ENCODE measurements around the gene NCF4.

NCF4 gene

DNA sequence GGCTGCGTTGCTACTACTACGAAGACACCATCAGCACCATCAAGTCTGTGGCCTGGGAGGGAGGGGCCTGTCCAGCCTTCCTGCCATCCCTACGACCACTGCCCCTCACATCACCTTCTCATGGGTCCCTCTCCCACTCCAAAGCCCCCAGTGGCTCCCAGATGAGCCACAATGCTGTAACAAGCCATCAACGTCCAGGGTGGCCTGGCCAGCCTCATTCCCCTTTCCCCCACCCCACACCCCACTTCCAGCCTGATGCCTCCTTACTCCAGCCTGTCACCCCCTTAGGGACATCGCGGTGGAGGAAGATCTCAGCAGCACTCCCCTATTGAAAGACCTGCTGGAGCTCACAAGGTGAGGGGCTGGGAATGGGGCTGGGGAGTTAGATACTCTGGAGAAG lies 14.9 kb downstream of the NCF4 start:
- H3K4me3 ChIP-seq (ENCODE audit: low read length in 2 of 2) = no peak overlapping the region
- H3K27ac ChIP-seq (ENCODE audit: low read length) = no peak overlapping the region
- no peaks in the 10 kb centered on the region for H3K36me3 ChIP-seq (ENCODE audit: control insufficient read depth in 2 of 2, insufficient read depth in 2 of 2, low read length in 2 of 2)
- H3K9ac ChIP-seq (ENCODE audit: low read length in 2 of 2) = no peak overlapping the region
- H3K4me1 ChIP-seq (ENCODE audit: control insufficient read depth, insufficient read depth, low read length) = peaks cover 4% of the 10 kb centered on the region
- peaks cover 4 to 6% of the 10 kb centered on the region in 2 donors for H3K27me3 ChIP-seq (ENCODE audit: control insufficient read depth in 1 of 2, insufficient read depth in 2 of 2, low read length in 2 of 2)
- H3K9me3 ChIP-seq (ENCODE audit: control insufficient read depth in 2 of 2, low read length in 2 of 2) = peaks cover under 1 to 3% of the 10 kb centered on the region in 2 donors

DNA sequence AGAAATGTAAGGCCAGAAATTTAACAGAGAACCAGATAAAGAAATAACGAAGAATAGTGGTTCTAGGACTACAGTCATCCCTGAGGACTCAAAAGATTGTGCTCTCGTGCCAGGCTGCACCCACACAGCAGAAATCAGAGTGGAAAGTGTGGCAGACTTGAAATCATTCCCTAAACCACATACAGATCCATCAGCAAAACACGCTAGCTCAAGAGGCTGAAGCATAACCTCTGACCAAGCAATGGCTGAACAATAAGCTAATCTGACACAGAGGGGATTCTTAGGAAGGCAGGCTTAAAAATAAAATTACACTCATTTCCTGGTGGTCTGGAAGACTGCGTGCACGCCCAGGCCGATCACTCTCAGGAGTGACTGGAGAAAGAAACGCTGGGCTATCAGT lies 19.0 kb downstream of the NCF4 start:
- no peak overlapping the region for H3K27ac ChIP-seq (ENCODE audit: low read length)
- H3K4me3 ChIP-seq (ENCODE audit: low read length in 2 of 2) = no peak overlapping the region
- H3K9me3 ChIP-seq (ENCODE audit: control insufficient read depth in 2 of 2, low read length in 2 of 2) = peaks cover 6 to 17% of the 10 kb centered on the region in 2 donors
- H3K36me3 ChIP-seq (ENCODE audit: control insufficient read depth in 2 of 2, insufficient read depth in 2 of 2, low read length in 2 of 2) = no peaks in the 10 kb centered on the region
- no peaks in the 10 kb centered on the region for H3K4me1 ChIP-seq (ENCODE audit: control insufficient read depth, insufficient read depth, low read length)
- H3K27me3 ChIP-seq (ENCODE audit: control insufficient read depth in 1 of 2, insufficient read depth in 2 of 2, low read length in 2 of 2) = peaks cover 3 to 5% of the 10 kb centered on the region in 2 donors
- H3K9ac ChIP-seq (ENCODE audit: low read length in 2 of 2) = no peak overlapping the region

- H3K9me3 ChIP-seq (ENCODE audit: control insufficient read depth in 2 of 2, low read length in 2 of 2) = peaks cover 6 to 17% of the 10 kb centered on the region in 2 donors
- H3K9ac ChIP-seq (ENCODE audit: low read length in 2 of 2) = no peak overlapping the region
- H3K27me3 ChIP-seq (ENCODE audit: control insufficient read depth in 1 of 2, insufficient read depth in 2 of 2, low read length in 2 of 2) = peaks cover 3 to 10% of the 10 kb centered on the region in 2 donors
- H3K27ac ChIP-seq (ENCODE audit: low read length) = no peak overlapping the region
- no peaks in the 10 kb centered on the region for H3K36me3 ChIP-seq (ENCODE audit: control insufficient read depth in 2 of 2, insufficient read depth in 2 of 2, low read length in 2 of 2)
- H3K4me3 ChIP-seq (ENCODE audit: low read length in 2 of 2) = no peak overlapping the region
- no peaks in the 10 kb centered on the region for H3K4me1 ChIP-seq (ENCODE audit: control insufficient read depth, insufficient read depth, low read length)
These were observed 20.9 kb downstream of the NCF4 start for GRCh38 chr22:36881504-36882245.

DNA sequence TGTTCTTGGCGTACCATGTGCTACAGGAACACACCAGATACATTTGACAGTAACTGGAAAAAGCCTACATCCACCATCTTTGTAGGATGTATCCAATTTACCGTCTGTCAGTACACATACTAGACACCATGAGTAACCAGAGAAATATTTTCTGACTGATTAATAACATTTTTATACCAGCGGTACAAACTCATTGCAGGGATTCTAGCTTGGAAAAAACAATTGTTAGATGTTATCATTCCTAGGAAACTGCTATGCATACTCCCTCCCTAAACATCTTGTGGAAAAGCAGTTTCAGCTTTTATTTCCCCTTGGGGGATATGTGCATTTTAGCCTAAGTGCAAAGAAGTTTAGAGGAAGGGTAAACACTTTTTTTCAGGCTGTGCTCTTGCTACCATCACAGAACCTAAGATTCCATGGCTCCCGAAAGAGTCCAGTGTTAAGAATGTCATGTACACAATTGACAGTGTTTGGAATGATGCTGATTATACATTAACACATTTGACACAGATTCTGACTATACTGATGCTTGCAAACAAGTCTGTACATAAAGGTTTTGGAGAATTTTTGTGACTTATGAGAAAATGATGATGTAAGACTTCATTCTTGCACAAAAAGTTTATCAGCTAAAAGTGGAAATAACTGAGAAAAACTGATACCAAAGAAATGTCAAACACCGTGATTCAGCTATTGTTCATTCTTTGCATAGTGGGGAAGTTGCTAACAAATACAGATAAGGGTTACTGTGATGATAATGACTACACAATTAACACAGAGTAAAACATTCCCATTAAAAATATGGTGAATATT lies 23.7 kb downstream of the NCF4 start:
- Histone ChIP-seq H3K9me3 (ENCODE audit: control insufficient read depth in 2 of 2, low read length in 2 of 2) (peaks cover 6 to 17% of the 10 kb centered on the region in 2 donors), H3K4me1 (ENCODE audit: control insufficient read depth, insufficient read depth, low read length) (no peaks in the 10 kb centered on the region), H3K9ac (ENCODE audit: low read length in 2 of 2) (no peak overlapping the region), H3K27ac (ENCODE audit: low read length) (no peak overlapping the region), H3K4me3 (ENCODE audit: low read length in 2 of 2) (no peak overlapping the region), H3K36me3 (ENCODE audit: control insufficient read depth in 2 of 2, insufficient read depth in 2 of 2, low read length in 2 of 2) (no peaks in the 10 kb centered on the region), H3K27me3 (ENCODE audit: control insufficient read depth in 1 of 2, insufficient read depth in 2 of 2, low read length in 2 of 2) (peaks cover 0 to 5% of the 10 kb centered on the region in 2 donors)

GRCh38 chr22:36885474-36885873 lies 24.7 kb downstream of the NCF4 start:
- no peak overlapping the region for H3K4me3 ChIP-seq (ENCODE audit: low read length in 2 of 2)
- H3K9me3 ChIP-seq (ENCODE audit: control insufficient read depth in 2 of 2, low read length in 2 of 2) = peaks cover 5 to 17% of the 10 kb centered on the region in 2 donors
- no peaks in the 10 kb centered on the region for H3K4me1 ChIP-seq (ENCODE audit: control insufficient read depth, insufficient read depth, low read length)
- no peak overlapping the region for H3K9ac ChIP-seq (ENCODE audit: low read length in 2 of 2)
- no peaks in the 10 kb centered on the region for H3K36me3 ChIP-seq (ENCODE audit: control insufficient read depth in 2 of 2, insufficient read depth in 2 of 2, low read length in 2 of 2)
- H3K27me3 ChIP-seq (ENCODE audit: control insufficient read depth in 1 of 2, insufficient read depth in 2 of 2, low read length in 2 of 2) = peaks cover 0 to 5% of the 10 kb centered on the region in 2 donors
- H3K27ac ChIP-seq (ENCODE audit: low read length) = no peak overlapping the region

GRCh38 chr22:36886016-36886415 lies 25.2 kb downstream of the NCF4 start:
- no peaks in the 10 kb centered on the region for H3K4me1 ChIP-seq (ENCODE audit: control insufficient read depth, insufficient read depth, low read length)
- no peak overlapping the region for H3K27ac ChIP-seq (ENCODE audit: low read length)
- no peak overlapping the region for H3K4me3 ChIP-seq (ENCODE audit: low read length in 2 of 2)
- no peak overlapping the region for H3K9ac ChIP-seq (ENCODE audit: low read length in 2 of 2)
- peaks cover 0 to 5% of the 10 kb centered on the region in 2 donors for H3K27me3 ChIP-seq (ENCODE audit: control insufficient read depth in 1 of 2, insufficient read depth in 2 of 2, low read length in 2 of 2)
- H3K36me3 ChIP-seq (ENCODE audit: control insufficient read depth in 2 of 2, insufficient read depth in 2 of 2, low read length in 2 of 2) = no peaks in the 10 kb centered on the region
- H3K9me3 ChIP-seq (ENCODE audit: control insufficient read depth in 2 of 2, low read length in 2 of 2) = peaks cover 3 to 13% of the 10 kb centered on the region in 2 donors

DNA sequence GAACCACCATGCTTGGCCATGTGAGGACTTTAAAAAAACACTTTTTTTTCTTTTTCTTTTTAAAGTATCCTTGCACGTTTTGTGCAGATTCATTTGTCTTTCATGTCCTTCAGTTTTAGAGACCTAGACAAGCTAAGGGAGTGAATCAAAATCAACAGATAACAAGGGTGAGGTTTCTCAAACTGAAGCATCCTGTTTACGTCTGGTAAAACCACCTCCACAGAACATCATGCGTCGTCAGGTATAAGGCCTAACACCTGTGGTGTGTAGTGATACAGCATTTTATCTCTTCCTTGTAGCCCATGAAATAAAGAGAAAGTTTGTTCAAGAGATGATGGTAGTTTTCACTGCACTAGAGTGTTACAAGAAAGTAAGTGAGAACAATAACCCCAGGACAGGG lies 26.4 kb downstream of the NCF4 start:
- no peaks in the 10 kb centered on the region for H3K36me3 ChIP-seq (ENCODE audit: control insufficient read depth in 2 of 2, insufficient read depth in 2 of 2, low read length in 2 of 2)
- H3K9me3 ChIP-seq (ENCODE audit: control insufficient read depth in 2 of 2, low read length in 2 of 2) = peaks cover 0 to 4% of the 10 kb centered on the region in 2 donors
- no peak overlapping the region for H3K27ac ChIP-seq (ENCODE audit: low read length)
- peaks cover 0 to 5% of the 10 kb centered on the region in 2 donors for H3K27me3 ChIP-seq (ENCODE audit: control insufficient read depth in 1 of 2, insufficient read depth in 2 of 2, low read length in 2 of 2)
- no peaks in the 10 kb centered on the region for H3K4me1 ChIP-seq (ENCODE audit: control insufficient read depth, insufficient read depth, low read length)
- H3K4me3 ChIP-seq (ENCODE audit: low read length in 2 of 2) = no peak overlapping the region
- no peak overlapping the region for H3K9ac ChIP-seq (ENCODE audit: low read length in 2 of 2)

GRCh38 chr22:36891646-36892045 lies 30.8 kb downstream of the NCF4 start:
- no peak overlapping the region for H3K4me3 ChIP-seq (ENCODE audit: low read length in 2 of 2)
- H3K9me3 ChIP-seq (ENCODE audit: control insufficient read depth in 2 of 2, low read length in 2 of 2) = peaks cover 0 to 5% of the 10 kb centered on the region in 2 donors
- H3K9ac ChIP-seq (ENCODE audit: low read length in 2 of 2) = no peak overlapping the region
- no peaks in the 10 kb centered on the region for H3K27me3 ChIP-seq (ENCODE audit: control insufficient read depth in 1 of 2, insufficient read depth in 2 of 2, low read length in 2 of 2)
- no peaks in the 10 kb centered on the region for H3K36me3 ChIP-seq (ENCODE audit: control insufficient read depth in 2 of 2, insufficient read depth in 2 of 2, low read length in 2 of 2)
- no peaks in the 10 kb centered on the region for H3K4me1 ChIP-seq (ENCODE audit: control insufficient read depth, insufficient read depth, low read length)
- no peak overlapping the region for H3K27ac ChIP-seq (ENCODE audit: low read length)

DNA sequence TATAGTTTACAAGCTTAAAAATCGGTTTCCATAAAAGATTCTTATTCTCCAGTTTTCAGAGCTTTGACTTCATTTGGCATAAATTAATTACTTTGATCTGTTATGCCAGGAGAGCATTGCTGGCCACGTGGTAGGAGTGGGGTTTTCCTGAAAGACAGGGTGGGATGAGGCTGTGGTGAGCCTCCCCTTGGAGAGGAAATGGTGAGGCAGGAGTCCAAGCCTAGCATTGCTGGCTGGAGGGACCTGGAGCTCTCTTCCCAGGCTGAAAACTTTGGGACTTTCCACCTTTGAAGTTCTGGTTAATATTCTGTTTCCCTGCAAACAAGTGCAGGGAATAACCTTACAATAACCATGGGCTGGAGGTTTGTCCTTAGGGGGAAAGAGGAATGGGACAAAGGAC lies 31.5 kb downstream of the NCF4 start:
- no peak overlapping the region for H3K27ac ChIP-seq (ENCODE audit: low read length)
- H3K9ac ChIP-seq (ENCODE audit: low read length in 2 of 2) = no peak overlapping the region
- no peak overlapping the region for H3K4me3 ChIP-seq (ENCODE audit: low read length in 2 of 2)
- peaks cover 0 to 5% of the 10 kb centered on the region in 2 donors for H3K9me3 ChIP-seq (ENCODE audit: control insufficient read depth in 2 of 2, low read length in 2 of 2)
- no peaks in the 10 kb centered on the region for H3K36me3 ChIP-seq (ENCODE audit: control insufficient read depth in 2 of 2, insufficient read depth in 2 of 2, low read length in 2 of 2)
- no peaks in the 10 kb centered on the region for H3K4me1 ChIP-seq (ENCODE audit: control insufficient read depth, insufficient read depth, low read length)
- H3K27me3 ChIP-seq (ENCODE audit: control insufficient read depth in 1 of 2, insufficient read depth in 2 of 2, low read length in 2 of 2) = no peaks in the 10 kb centered on the region

GRCh38 chr22:36893262-36893661 lies 32.5 kb downstream of the NCF4 start:
- Histone ChIP-seq H3K4me1 (ENCODE audit: control insufficient read depth, insufficient read depth, low read length) (no peaks in the 10 kb centered on the region), H3K4me3 (ENCODE audit: low read length in 2 of 2) (no peak overlapping the region), H3K27ac (ENCODE audit: low read length) (no peak overlapping the region), H3K27me3 (ENCODE audit: control insufficient read depth in 1 of 2, insufficient read depth in 2 of 2, low read length in 2 of 2) (no peaks in the 10 kb centered on the region), H3K9me3 (ENCODE audit: control insufficient read depth in 2 of 2, low read length in 2 of 2) (peaks cover 0 to 5% of the 10 kb centered on the region in 2 donors), H3K36me3 (ENCODE audit: control insufficient read depth in 2 of 2, insufficient read depth in 2 of 2, low read length in 2 of 2) (no peaks in the 10 kb centered on the region), H3K9ac (ENCODE audit: low read length in 2 of 2) (no peak overlapping the region)

DNA sequence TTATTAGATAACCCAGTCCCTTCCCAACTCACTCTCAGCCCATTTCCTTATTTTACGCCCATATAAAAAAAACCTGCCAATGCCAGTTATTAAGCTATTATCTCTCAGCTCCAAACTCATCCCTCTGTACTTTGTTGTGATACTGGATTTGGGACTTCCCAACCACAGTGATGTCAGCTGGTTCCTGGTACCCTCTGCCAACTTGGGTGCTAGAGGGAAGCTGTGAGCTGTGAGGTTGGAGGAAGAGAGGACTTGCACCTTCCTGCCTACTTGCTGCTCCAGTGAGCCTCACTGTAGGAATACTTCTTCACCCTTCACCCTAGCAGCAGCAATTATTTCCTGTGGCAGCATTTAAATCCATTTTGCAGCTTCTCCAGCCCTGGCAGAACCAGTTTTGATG lies 33.5 kb downstream of the NCF4 start:
- Histone ChIP-seq H3K4me3 (ENCODE audit: low read length in 2 of 2) (no peak overlapping the region), H3K36me3 (ENCODE audit: control insufficient read depth in 2 of 2, insufficient read depth in 2 of 2, low read length in 2 of 2) (no peaks in the 10 kb centered on the region), H3K9ac (ENCODE audit: low read length in 2 of 2) (no peak overlapping the region), H3K27ac (ENCODE audit: low read length) (no peak overlapping the region), H3K4me1 (ENCODE audit: control insufficient read depth, insufficient read depth, low read length) (no peaks in the 10 kb centered on the region), H3K9me3 (ENCODE audit: control insufficient read depth in 2 of 2, low read length in 2 of 2) (peaks cover 5 to 7% of the 10 kb centered on the region in 2 donors), H3K27me3 (ENCODE audit: control insufficient read depth in 1 of 2, insufficient read depth in 2 of 2, low read length in 2 of 2) (peaks cover 0 to 5% of the 10 kb centered on the region in 2 donors)
